Activated T-helper 17 cell treated with anti-CD3 and anti-CD28 coated beads, Interleukin-2, amount 50 U/mL, for 72 hours (primary cell): ENCODE data around the gene USP13. TPM values are rescaled to one million over a fixed set of nuclear protein-coding genes. Genes with fewer than 3 reads are reported as not detected.
"Not testable (repeated sequence)": the region's sequence is repeated elsewhere in the genome, so short reads cannot be mapped to it uniquely, and the experiment has no call there.

Experiments used
- ATAC-seq: fragments of 150-1000 bp; cut with Tn5 transposase; replicated peaks from 2 replicates; pipeline ENCODE4 v1.10.0; 2021; ENCODE audit warnings: mild to moderate bottlenecking, moderate library complexity
- H3K27ac Mint-ChIP-seq: one replicate; pipeline ENCODE4 v1.8.0; 2022; ENCODE audit warnings: mixed read lengths
- H3K27me3 Mint-ChIP-seq: one replicate; pipeline ENCODE4 v1.8.0; 2022; ENCODE audit warnings: mixed read lengths
- H3K36me3 Mint-ChIP-seq: one replicate; pipeline ENCODE4 v1.8.0; 2022; ENCODE audit warnings: low read depth, mild to moderate bottlenecking, mixed read lengths
- H3K4me1 Mint-ChIP-seq: one replicate; pipeline ENCODE4 v1.8.0; 2022; ENCODE audit warnings: mixed read lengths
- H3K4me3 Mint-ChIP-seq: one replicate; pipeline ENCODE4 v1.8.0; 2022; ENCODE audit warnings: mild to moderate bottlenecking, mixed read lengths
- H3K9me3 Mint-ChIP-seq: one replicate; pipeline ENCODE4 v1.8.0; 2022; ENCODE audit warnings: mixed read lengths
- total RNA-seq, 2 donors: library from RNA; stranded (reverse); gene quantifications; one replicate each; pipeline ENCODE4 v1.2.3, GENCODE V29; 2022

The USP13 gene
- total RNA-seq, 2 donors from 2014 or later = 4.2 to 12.9 TPM

- H3K27me3 Mint-ChIP-seq = no peaks in the 10 kb centered on the region
- H3K27ac Mint-ChIP-seq = no peak overlapping the region
- no peaks in the 10 kb centered on the region for H3K9me3 Mint-ChIP-seq
- peaks cover 25% of the 10 kb centered on the region for H3K36me3 Mint-ChIP-seq
- no peak for ATAC-seq
- H3K4me1 Mint-ChIP-seq = no peaks in the 10 kb centered on the region
- H3K4me3 Mint-ChIP-seq = no peak overlapping the region
Observed at GRCh38 chr3:179745716-179746115, 92.9 kb downstream of the USP13 start.

- Mint-ChIP-seq H3K4me1 (no peaks in the 10 kb centered on the region), H3K9me3 (no peaks in the 10 kb centered on the region), H3K27ac (no peak overlapping the region), H3K36me3 (peaks cover 6% of the 10 kb centered on the region), H3K27me3 (no peaks in the 10 kb centered on the region), H3K4me3 (no peak overlapping the region)
- no peak for ATAC-seq
Observed at GRCh38 chr3:179750720-179751328, 98.0 kb downstream of the USP13 start.

- H3K27me3 Mint-ChIP-seq = no peaks in the 10 kb centered on the region
- H3K4me3 Mint-ChIP-seq = no peak overlapping the region
- H3K4me1 Mint-ChIP-seq = no peaks in the 10 kb centered on the region
- H3K27ac Mint-ChIP-seq = no peak overlapping the region
- ATAC-seq = no peak
- peaks cover 47% of the 10 kb centered on the region for H3K36me3 Mint-ChIP-seq
- no peaks in the 10 kb centered on the region for H3K9me3 Mint-ChIP-seq
Observed at GRCh38 chr3:179760944-179761343, 108.1 kb downstream of the USP13 start.

- no peak for ATAC-seq
- Mint-ChIP-seq H3K4me1 (no peaks in the 10 kb centered on the region), H3K4me3 (no peak overlapping the region), H3K9me3 (no peaks in the 10 kb centered on the region), H3K36me3 (peaks cover 57% of the 10 kb centered on the region), H3K27ac (no peak overlapping the region), H3K27me3 (no peaks in the 10 kb centered on the region)
Observed at GRCh38 chr3:179765396-179765795, 112.6 kb downstream of the USP13 start.

GRCh38 chr3:179766416-179767133 is 113.7 kb downstream of the USP13 start:
- ATAC-seq = no peak
- peaks cover 45% of the 10 kb centered on the region for H3K36me3 Mint-ChIP-seq
- H3K9me3 Mint-ChIP-seq = no peaks in the 10 kb centered on the region
- H3K27ac Mint-ChIP-seq = no peak overlapping the region
- H3K4me3 Mint-ChIP-seq = no peak overlapping the region
- H3K27me3 Mint-ChIP-seq = no peaks in the 10 kb centered on the region
- no peaks in the 10 kb centered on the region for H3K4me1 Mint-ChIP-seq

- Mint-ChIP-seq H3K27me3 (no peaks in the 10 kb centered on the region), H3K27ac (no peak overlapping the region), H3K4me1 (no peaks in the 10 kb centered on the region), H3K4me3 (no peak overlapping the region), H3K9me3 (no peaks in the 10 kb centered on the region), H3K36me3 (peaks cover 46% of the 10 kb centered on the region)
- no peak for ATAC-seq
Observed at GRCh38 chr3:179768080-179768479, 115.2 kb downstream of the USP13 start.

GRCh38 chr3:179769411-179770247 is 116.8 kb downstream of the USP13 start:
- no peak for ATAC-seq

GRCh38 chr3:179771797-179772196 is 119.0 kb downstream of the USP13 start:
- Mint-ChIP-seq H3K4me1 (no peaks in the 10 kb centered on the region), H3K27me3 (no peaks in the 10 kb centered on the region), H3K27ac (no peak overlapping the region), H3K36me3 (peaks cover 37% of the 10 kb centered on the region), H3K4me3 (no peak overlapping the region), H3K9me3 (no peaks in the 10 kb centered on the region)
- ATAC-seq = no peak

More at GRCh38 chr3:179769411-179770247, 116.8 kb downstream of the USP13 start:
- H3K36me3 Mint-ChIP-seq = peaks cover 55% of the 10 kb centered on the region
- no peaks in the 10 kb centered on the region for H3K27me3 Mint-ChIP-seq
- no peaks in the 10 kb centered on the region for H3K9me3 Mint-ChIP-seq
- H3K4me1 Mint-ChIP-seq = no peaks in the 10 kb centered on the region
- no peak overlapping the region for H3K4me3 Mint-ChIP-seq
- H3K27ac Mint-ChIP-seq = no peak overlapping the region

GRCh38 chr3:179772297-179772696 is 119.5 kb downstream of the USP13 start:
- no peaks in the 10 kb centered on the region for H3K27me3 Mint-ChIP-seq
- H3K9me3 Mint-ChIP-seq = no peaks in the 10 kb centered on the region
- H3K36me3 Mint-ChIP-seq = peaks cover 32% of the 10 kb centered on the region
- H3K4me3 Mint-ChIP-seq = no peak overlapping the region
- H3K4me1 Mint-ChIP-seq = no peaks in the 10 kb centered on the region
- ATAC-seq = no peak
- H3K27ac Mint-ChIP-seq = no peak overlapping the region

- H3K4me3 Mint-ChIP-seq = no peak overlapping the region
- no peak for ATAC-seq
- no peaks in the 10 kb centered on the region for H3K27me3 Mint-ChIP-seq
- H3K9me3 Mint-ChIP-seq = peaks cover 4% of the 10 kb centered on the region
- peaks cover 46% of the 10 kb centered on the region for H3K36me3 Mint-ChIP-seq
- H3K27ac Mint-ChIP-seq = no peak overlapping the region
- H3K4me1 Mint-ChIP-seq = no peaks in the 10 kb centered on the region
Observed at GRCh38 chr3:179775416-179776122, 122.7 kb downstream of the USP13 start.

GRCh38 chr3:179782841-179783240 is 130.0 kb downstream of the USP13 start:
- H3K36me3 Mint-ChIP-seq = peaks cover 57% of the 10 kb centered on the region
- not testable (repeated sequence) for ATAC-seq, H3K27ac Mint-ChIP-seq, H3K4me3 Mint-ChIP-seq, H3K4me1 Mint-ChIP-seq, H3K27me3 Mint-ChIP-seq, H3K9me3 Mint-ChIP-seq

GRCh38 chr3:179788996-179789395 is 136.2 kb downstream of the USP13 start:
- no peak for ATAC-seq
- Mint-ChIP-seq H3K36me3 (peaks cover 13% of the 10 kb centered on the region), H3K27me3 (no peaks in the 10 kb centered on the region), H3K27ac (no peak overlapping the region), H3K9me3 (no peaks in the 10 kb centered on the region), H3K4me1 (no peaks in the 10 kb centered on the region), H3K4me3 (no peak overlapping the region)

- Mint-ChIP-seq H3K9me3 (no peaks in the 10 kb centered on the region), H3K27me3 (no peaks in the 10 kb centered on the region), H3K36me3 (no peaks in the 10 kb centered on the region), H3K27ac (no peak overlapping the region), H3K4me1 (no peaks in the 10 kb centered on the region), H3K4me3 (no peak overlapping the region)
- ATAC-seq = no peak
Observed at GRCh38 chr3:179791793-179792192, 139.0 kb downstream of the USP13 start.

- H3K36me3 Mint-ChIP-seq = no peaks in the 10 kb centered on the region
- H3K27me3 Mint-ChIP-seq = no peaks in the 10 kb centered on the region
- no peak for ATAC-seq
- no peaks in the 10 kb centered on the region for H3K4me1 Mint-ChIP-seq
- H3K9me3 Mint-ChIP-seq = no peaks in the 10 kb centered on the region
- no peak overlapping the region for H3K27ac Mint-ChIP-seq
- H3K4me3 Mint-ChIP-seq = no peak overlapping the region
Observed at GRCh38 chr3:179794355-179794754, 141.5 kb downstream of the USP13 start.
